ENCODE measurements around the gene MBTD1. TPM values are rescaled to one million over a fixed set of nuclear protein-coding genes. Genes with fewer than 3 reads are reported as not detected.
A peak's percentile ranks its signal among the peaks of the same experiment; 100 is the strongest.

MBTD1 gene
- total RNA-seq, 1 donor from 2014 or later = 32.9 TPM

DNA sequence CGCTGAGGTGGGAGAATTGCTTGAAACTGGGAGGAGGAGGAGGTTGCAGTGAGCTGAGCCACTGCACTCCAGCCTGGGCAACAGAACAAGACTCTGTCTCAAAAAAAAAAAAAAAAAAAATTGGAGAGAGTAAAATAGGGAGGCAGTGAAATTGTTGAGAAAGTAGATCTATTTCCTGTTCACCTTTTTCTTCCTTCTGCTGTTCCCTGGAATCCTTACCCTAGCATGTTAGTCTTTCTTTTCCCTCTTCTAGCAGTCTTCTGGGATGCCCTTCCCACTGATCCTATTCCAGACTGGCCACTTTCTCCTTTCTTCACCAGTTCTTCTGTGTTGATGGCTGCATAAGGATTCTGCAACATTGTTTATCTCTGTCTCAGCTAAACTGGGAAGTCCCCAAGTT is 90.5 kb downstream of the MBTD1 start:
- peak overlapping the region; percentile 61 for H3K4me3 Mint-ChIP-seq
- H3K4me1 Mint-ChIP-seq = peaks cover 32% of the 10 kb centered on the region
- no peak for DNase-seq (ENCODE audit: low read depth, low spot score)
- H3K36me3 Mint-ChIP-seq (ENCODE audit: low read depth) = peaks cover 16% of the 10 kb centered on the region
- no peaks in the 10 kb centered on the region for H3K9me3 Mint-ChIP-seq
- H3K27ac Mint-ChIP-seq (ENCODE audit: unreplicated experiment) = peak overlapping the region; percentile 21
- TF ChIP-seq, protein P1, sequence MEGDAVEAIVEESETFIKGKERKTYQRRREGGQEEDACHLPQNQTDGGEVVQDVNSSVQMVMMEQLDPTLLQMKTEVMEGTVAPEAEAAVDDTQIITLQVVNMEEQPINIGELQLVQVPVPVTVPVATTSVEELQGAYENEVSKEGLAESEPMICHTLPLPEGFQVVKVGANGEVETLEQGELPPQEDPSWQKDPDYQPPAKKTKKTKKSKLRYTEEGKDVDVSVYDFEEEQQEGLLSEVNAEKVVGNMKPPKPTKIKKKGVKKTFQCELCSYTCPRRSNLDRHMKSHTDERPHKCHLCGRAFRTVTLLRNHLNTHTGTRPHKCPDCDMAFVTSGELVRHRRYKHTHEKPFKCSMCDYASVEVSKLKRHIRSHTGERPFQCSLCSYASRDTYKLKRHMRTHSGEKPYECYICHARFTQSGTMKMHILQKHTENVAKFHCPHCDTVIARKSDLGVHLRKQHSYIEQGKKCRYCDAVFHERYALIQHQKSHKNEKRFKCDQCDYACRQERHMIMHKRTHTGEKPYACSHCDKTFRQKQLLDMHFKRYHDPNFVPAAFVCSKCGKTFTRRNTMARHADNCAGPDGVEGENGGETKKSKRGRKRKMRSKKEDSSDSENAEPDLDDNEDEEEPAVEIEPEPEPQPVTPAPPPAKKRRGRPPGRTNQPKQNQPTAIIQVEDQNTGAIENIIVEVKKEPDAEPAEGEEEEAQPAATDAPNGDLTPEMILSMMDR (conservative IDR thresholded peaks at IDR 0.05) = no peak
- no peaks in the 10 kb centered on the region for H3K27me3 Mint-ChIP-seq (ENCODE audit: low read depth)

DNA sequence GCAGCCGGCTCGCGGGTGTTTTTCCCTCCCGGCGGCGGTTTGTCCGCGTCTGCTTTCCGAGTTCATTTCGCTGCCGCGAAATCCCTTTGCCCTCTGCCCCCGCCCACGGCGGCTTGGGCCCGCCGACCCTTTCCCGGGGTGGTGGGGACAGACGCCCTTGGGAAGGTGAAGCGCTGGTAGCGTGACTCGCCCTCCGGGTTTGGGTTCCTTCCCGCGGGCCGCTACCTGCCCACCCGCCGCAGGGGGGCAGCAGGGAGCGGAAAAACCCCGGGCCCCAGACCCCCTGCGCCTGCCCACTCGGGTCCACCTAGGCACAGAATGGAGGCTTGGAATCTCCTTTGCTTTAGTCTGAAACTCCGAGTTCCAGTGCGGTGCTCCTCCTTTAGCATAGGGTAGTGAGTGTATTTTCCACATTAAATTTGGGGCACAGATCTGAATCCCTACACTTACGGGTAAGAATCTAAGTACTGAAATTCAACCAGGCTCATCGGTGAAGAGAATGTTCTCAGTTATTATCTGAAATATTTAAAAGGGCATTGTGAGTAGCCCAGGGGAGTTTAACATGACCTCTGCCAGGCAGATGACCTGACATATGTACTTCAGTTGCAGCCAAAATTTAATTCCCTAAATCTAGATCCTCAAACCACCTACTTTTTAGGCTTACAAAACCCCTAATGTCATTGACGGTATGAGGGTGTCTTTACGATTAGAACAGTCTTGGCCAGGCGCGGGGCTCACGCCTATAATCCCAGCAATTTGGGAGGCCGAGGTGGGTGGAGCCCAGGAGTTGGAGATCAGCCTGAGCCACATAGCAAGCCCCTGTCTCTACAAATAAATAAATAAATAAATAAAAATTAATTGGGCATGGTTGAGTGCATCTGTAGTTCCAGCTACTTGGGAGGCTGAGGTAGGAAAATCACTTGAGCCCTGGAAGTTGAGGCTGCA is 92.6 kb downstream of the MBTD1 start:
- H3K27ac Mint-ChIP-seq (ENCODE audit: unreplicated experiment) = peak overlapping the region; percentile 70
- H3K4me3 Mint-ChIP-seq = peak overlapping the region; percentile 86
- peak; percentile 69 for DNase-seq (ENCODE audit: low read depth, low spot score)
- TF ChIP-seq, protein P1 (conservative IDR thresholded peaks at IDR 0.05) = peak; percentile 83
- no peaks in the 10 kb centered on the region for H3K9me3 Mint-ChIP-seq
- peaks cover 32% of the 10 kb centered on the region for H3K4me1 Mint-ChIP-seq
- H3K27me3 Mint-ChIP-seq (ENCODE audit: low read depth) = no peaks in the 10 kb centered on the region
- H3K36me3 Mint-ChIP-seq (ENCODE audit: low read depth) = peaks cover 19% of the 10 kb centered on the region

DNA sequence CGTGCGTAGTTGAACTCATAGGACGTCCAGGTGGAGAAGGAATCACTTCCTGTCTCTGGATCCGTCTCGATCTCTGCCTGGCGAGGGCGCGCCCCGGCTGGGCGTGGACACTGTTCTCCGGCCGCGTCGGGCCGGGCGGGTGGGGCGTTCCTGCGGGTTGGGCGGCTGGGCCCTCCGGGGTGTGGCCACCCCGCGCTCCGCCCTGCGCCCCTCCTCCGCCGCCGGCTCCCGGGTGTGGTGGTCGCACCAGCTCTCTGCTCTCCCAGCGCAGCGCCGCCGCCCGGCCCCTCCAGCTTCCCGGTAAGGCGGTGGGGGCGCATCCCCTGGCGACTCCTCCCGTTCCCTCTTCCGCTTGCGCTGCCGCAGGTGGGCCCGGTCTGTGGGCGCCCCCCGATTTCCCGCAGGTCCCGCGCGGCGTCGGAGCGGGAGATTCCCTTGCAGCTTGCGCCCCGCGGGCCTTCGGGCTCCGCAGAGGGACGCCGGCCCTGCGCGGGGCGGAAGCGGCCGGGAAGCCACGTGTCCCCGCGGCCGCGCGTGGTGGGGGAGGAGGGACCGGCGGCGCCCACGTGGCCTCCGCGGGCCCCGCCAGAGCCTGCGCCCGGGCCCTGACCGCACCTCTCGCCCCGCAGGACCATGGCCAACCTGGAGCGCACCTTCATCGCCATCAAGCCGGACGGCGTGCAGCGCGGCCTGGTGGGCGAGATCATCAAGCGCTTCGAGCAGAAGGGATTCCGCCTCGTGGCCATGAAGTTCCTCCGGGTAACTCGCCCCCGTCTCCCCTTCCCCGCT is 93.5 kb downstream of the MBTD1 start, which contains the start of gene NME2:
TSS of gene NME2 (plus strand) at position 214 of the 789 bp plus-strand sequence. CDS start at position 634, 420 bp downstream.
- no peaks in the 10 kb centered on the region for H3K9me3 Mint-ChIP-seq
- H3K36me3 Mint-ChIP-seq (ENCODE audit: low read depth) = peaks cover 26% of the 10 kb centered on the region
- no peaks in the 10 kb centered on the region for H3K27me3 Mint-ChIP-seq (ENCODE audit: low read depth)
- H3K27ac Mint-ChIP-seq (ENCODE audit: unreplicated experiment) = peak within 1 kb of the TSS; percentile 98
- peak; percentile 86 for DNase-seq (ENCODE audit: low read depth, low spot score)
- TF ChIP-seq, protein P1 (conservative IDR thresholded peaks at IDR 0.05) = no peak
- peak within 1 kb of the TSS; percentile 92 for H3K4me3 Mint-ChIP-seq
- peaks cover 32% of the 10 kb centered on the region for H3K4me1 Mint-ChIP-seq

DNA sequence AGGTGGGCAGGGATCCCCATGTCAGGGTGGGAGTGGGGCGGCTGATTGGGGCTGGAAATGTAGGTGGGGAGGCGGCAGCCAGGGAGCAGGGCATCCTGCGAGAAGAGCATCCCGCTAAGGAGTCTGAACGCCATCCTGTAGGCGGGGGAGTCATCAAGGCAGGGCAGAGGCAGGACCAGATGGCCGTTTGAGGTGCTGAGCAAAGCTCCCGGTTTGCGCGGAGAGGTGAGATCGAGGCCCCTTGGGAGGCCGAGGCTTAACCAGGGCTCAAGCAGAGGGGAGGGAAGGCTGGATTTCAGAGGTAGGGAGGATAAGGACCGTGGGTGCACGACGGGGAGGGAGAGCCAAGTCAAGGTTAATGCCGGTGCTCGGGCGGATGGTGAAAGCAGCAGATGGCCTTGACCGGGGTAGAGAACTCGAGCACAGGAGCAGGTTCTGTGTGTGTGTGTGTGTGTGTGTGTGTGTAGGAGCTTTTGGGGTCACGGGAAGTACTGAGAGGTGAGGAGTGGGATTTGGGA is 94.1 kb downstream of the MBTD1 start:
- TF ChIP-seq, protein P1 (conservative IDR thresholded peaks at IDR 0.05) = no peak
- no peak for DNase-seq (ENCODE audit: low read depth, low spot score)

More for the DNA sequence above, 94.1 kb downstream of the MBTD1 start:
- Mint-ChIP-seq H3K27ac (ENCODE audit: unreplicated experiment) (peak overlapping the region; percentile 98), H3K9me3 (no peaks in the 10 kb centered on the region), H3K4me1 (peaks cover 32% of the 10 kb centered on the region), H3K36me3 (ENCODE audit: low read depth) (peaks cover 24% of the 10 kb centered on the region), H3K4me3 (peak overlapping the region; percentile 92), H3K27me3 (ENCODE audit: low read depth) (no peaks in the 10 kb centered on the region)
